Measurements from ENCODE around the gene LRRC43. TPM values are rescaled to one million over a fixed set of nuclear protein-coding genes. Genes with fewer than 3 reads are reported as not detected.

Gene LRRC43
- polyA plus RNA-seq, 1 donor from 2014 or later = 4.8 TPM

GRCh38 chr12:122145505-122146330, 37.2 kb upstream of the LRRC43 start:
- Histone ChIP-seq H2AFZ (ENCODE audit: low read depth, low read length) (no peak overlapping the region), H3K9me2 (ENCODE audit: insufficient read depth, low read length) (no peaks in the 10 kb centered on the region), H3K27ac (ENCODE audit: low read length) (no peak overlapping the region), H3K9me3 (ENCODE audit: low read length) (no peaks in the 10 kb centered on the region), H3K36me3 (ENCODE audit: insufficient read depth, low read length) (peaks cover 10% of the 10 kb centered on the region), H3K79me2 (replicated peaks; ENCODE audit: insufficient read depth, low read length) (no peaks in the 10 kb centered on the region), H3K4me3 (ENCODE audit: low read length) (no peak overlapping the region), H4K20me1 (ENCODE audit: insufficient read depth) (no peaks in the 10 kb centered on the region), H3K9ac (ENCODE audit: low read length) (no peak overlapping the region), H3F3A (ENCODE audit: insufficient read depth, low read length, poor library complexity, severe bottlenecking) (no peaks in the 10 kb centered on the region), H3K27me3 (ENCODE audit: insufficient read depth, low read depth, low read length) (no peaks in the 10 kb centered on the region), H3K4me2 (ENCODE audit: low read length) (no peak overlapping the region)
- TF ChIP-seq TAF1 (IDR thresholded peaks at IDR 0.05; ENCODE audit: low read depth) (no peak), EZH2 (IDR thresholded peaks at IDR 0.05; ENCODE audit: borderline replicate concordance, insufficient read depth, low read length, poor library complexity, severe bottlenecking) (no peak), SMC3 (conservative IDR thresholded peaks at IDR 0.05; ENCODE audit: poor library complexity) (no peak), RAD21 (conservative IDR thresholded peaks at IDR 0.05) (no peak)

- H2AFZ ChIP-seq (ENCODE audit: low read depth, low read length) = no peak overlapping the region
- H3K4me2 ChIP-seq (ENCODE audit: low read length) = no peak overlapping the region
- no peak overlapping the region for H3K27ac ChIP-seq (ENCODE audit: low read length)
- TF ChIP-seq POLR2AphosphoS5 (IDR thresholded peaks at IDR 0.05) = no peak
- TF ChIP-seq EP300 (conservative IDR thresholded peaks at IDR 0.05; ENCODE audit: poor library complexity, severe bottlenecking) = no peak
- no peak for TF ChIP-seq CTCF (IDR thresholded peaks at IDR 0.05; ENCODE audit: poor library complexity, severe bottlenecking)
- TF ChIP-seq RAD21 (conservative IDR thresholded peaks at IDR 0.05) = no peak
- no peaks in the 10 kb centered on the region for H4K20me1 ChIP-seq (ENCODE audit: insufficient read depth)
- no peaks in the 10 kb centered on the region for H3K9me2 ChIP-seq (ENCODE audit: insufficient read depth, low read length)
- H3K79me2 ChIP-seq (replicated peaks; ENCODE audit: insufficient read depth, low read length) = no peaks in the 10 kb centered on the region
- H3K9ac ChIP-seq (ENCODE audit: low read length) = no peak overlapping the region
- H3K9me3 ChIP-seq (ENCODE audit: low read length) = no peaks in the 10 kb centered on the region
- H3K27me3 ChIP-seq (ENCODE audit: insufficient read depth, low read depth, low read length) = no peaks in the 10 kb centered on the region
- H3K36me3 ChIP-seq (ENCODE audit: insufficient read depth, low read length) = peaks cover 6% of the 10 kb centered on the region
- no peaks in the 10 kb centered on the region for H3F3A ChIP-seq (ENCODE audit: insufficient read depth, low read length, poor library complexity, severe bottlenecking)
- H3K4me3 ChIP-seq (ENCODE audit: low read length) = no peak overlapping the region
Observed at GRCh38 chr12:122147514-122148290, 35.2 kb upstream of the LRRC43 start.

GRCh38 chr12:122148657-122149056, 34.3 kb upstream of the LRRC43 start:
- H3K9me3 ChIP-seq (ENCODE audit: low read length) = no peaks in the 10 kb centered on the region
- H3K4me2 ChIP-seq (ENCODE audit: low read length) = no peak overlapping the region
- no peak overlapping the region for H3K4me3 ChIP-seq (ENCODE audit: low read length)
- no peaks in the 10 kb centered on the region for H3K27me3 ChIP-seq (ENCODE audit: insufficient read depth, low read depth, low read length)
- H3F3A ChIP-seq (ENCODE audit: insufficient read depth, low read length, poor library complexity, severe bottlenecking) = no peaks in the 10 kb centered on the region
- no peaks in the 10 kb centered on the region for H4K20me1 ChIP-seq (ENCODE audit: insufficient read depth)
- no peak overlapping the region for H2AFZ ChIP-seq (ENCODE audit: low read depth, low read length)
- H3K27ac ChIP-seq (ENCODE audit: low read length) = no peak overlapping the region
- no peak for TF ChIP-seq EP300 (conservative IDR thresholded peaks at IDR 0.05; ENCODE audit: poor library complexity, severe bottlenecking)
- no peak for TF ChIP-seq CTCF (IDR thresholded peaks at IDR 0.05; ENCODE audit: poor library complexity, severe bottlenecking)
- TF ChIP-seq SMC3 (conservative IDR thresholded peaks at IDR 0.05; ENCODE audit: poor library complexity) = no peak
- TF ChIP-seq TAF1 (IDR thresholded peaks at IDR 0.05; ENCODE audit: low read depth) = no peak
- H3K36me3 ChIP-seq (ENCODE audit: insufficient read depth, low read length) = no peaks in the 10 kb centered on the region
- no peak overlapping the region for H3K9ac ChIP-seq (ENCODE audit: low read length)
- H3K79me2 ChIP-seq (replicated peaks; ENCODE audit: insufficient read depth, low read length) = no peaks in the 10 kb centered on the region
- H3K9me2 ChIP-seq (ENCODE audit: insufficient read depth, low read length) = no peaks in the 10 kb centered on the region

All from neural cell (in vitro differentiated cells).